Measurements from ENCODE around the gene GDNF.
A peak's percentile ranks its signal among the peaks of the same experiment; 100 is the strongest.

GDNF gene

DNA sequence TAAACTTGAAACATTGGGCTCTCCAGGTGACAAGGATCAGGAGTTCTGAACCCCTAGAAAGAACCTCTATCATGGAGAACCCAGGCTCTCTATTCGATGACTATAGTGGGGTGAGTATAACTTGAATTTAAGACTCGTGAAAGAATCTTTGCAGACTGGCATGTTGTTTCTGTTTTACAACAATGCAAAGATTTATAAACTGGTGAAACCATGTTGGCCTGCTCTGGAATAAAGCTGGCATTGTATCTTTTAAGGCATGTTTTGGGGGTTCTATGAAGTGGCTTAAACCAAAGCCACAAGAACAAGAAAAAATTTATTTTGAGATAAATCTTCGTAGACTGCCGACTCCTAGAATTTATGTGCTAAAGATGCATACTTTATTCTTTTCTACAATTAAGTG, 9.8 kb upstream of the GDNF start:
- Histone ChIP-seq H2BK12ac (ENCODE audit: low read length) (no peak overlapping the region), H2BK5ac (ENCODE audit: low read length) (no peak overlapping the region), H3K4me3 (ENCODE audit: low read length in 2 of 2) (no peak overlapping the region), H2AK5ac (ENCODE audit: low read depth, low read length) (no peak overlapping the region), H2BK120ac (ENCODE audit: low read depth, low read length) (no peak overlapping the region), H3K27me3 (ENCODE audit: control insufficient read depth in 3 of 3, insufficient read depth in 3 of 3, low read depth in 1 of 3, low read length in 3 of 3) (peaks cover 0 to 4% (median 0%) of the 10 kb centered on the region in 3 experiments), H3K18ac (ENCODE audit: low read length) (no peak overlapping the region), H2AFZ (ENCODE audit: low read length) (no peak overlapping the region), H3K23ac (ENCODE audit: low read depth, low read length, poor library complexity) (no peak overlapping the region), H3K14ac (ENCODE audit: low read length) (no peak overlapping the region), H4K91ac (ENCODE audit: low read depth, low read length, poor library complexity) (no peak overlapping the region), H3K9ac (ENCODE audit: low read depth, low read length, poor library complexity) (no peak overlapping the region), H3K79me1 (ENCODE audit: low read depth, low read length) (peaks cover 2% of the 10 kb centered on the region), H3K27ac (replicated peaks; ENCODE audit: low read length) (no peak overlapping the region), H4K8ac (ENCODE audit: low read depth, low read length) (no peak overlapping the region), H3K4me2 (ENCODE audit: insufficient read depth, low read length, poor library complexity, severe bottlenecking) (no peak overlapping the region), H3K4me1 (ENCODE audit: control insufficient read depth in 2 of 2, insufficient read depth in 1 of 2, low read depth in 1 of 2, low read length in 2 of 2) (peaks cover 0 to 4% of the 10 kb centered on the region in 2 donors), H3K4ac (ENCODE audit: low read length) (no peak overlapping the region), H3K9me3 (replicated peaks in 1 of 2; ENCODE audit: control insufficient read depth in 2 of 2, insufficient read depth in 1 of 2, low read depth in 1 of 2, low read length in 2 of 2) (peaks cover 0 to 2% of the 10 kb centered on the region in 2 donors), H3K36me3 (replicated peaks in 1 of 2; ENCODE audit: control insufficient read depth in 2 of 2, insufficient read depth in 2 of 2, low read length in 2 of 2) (no peaks in the 10 kb centered on the region), H2BK15ac (ENCODE audit: low read length) (no peak overlapping the region)
- WGBS, 2 donors (ENCODE audit: extremely low coverage in 2 of 2, insufficient read length in 2 of 2, insufficient replicate concordance in 1 of 2): no CpG with 5 or more reads among the region's 4 CpGs
- no peak for DNase-seq (ENCODE audit: low spot score)

DNA sequence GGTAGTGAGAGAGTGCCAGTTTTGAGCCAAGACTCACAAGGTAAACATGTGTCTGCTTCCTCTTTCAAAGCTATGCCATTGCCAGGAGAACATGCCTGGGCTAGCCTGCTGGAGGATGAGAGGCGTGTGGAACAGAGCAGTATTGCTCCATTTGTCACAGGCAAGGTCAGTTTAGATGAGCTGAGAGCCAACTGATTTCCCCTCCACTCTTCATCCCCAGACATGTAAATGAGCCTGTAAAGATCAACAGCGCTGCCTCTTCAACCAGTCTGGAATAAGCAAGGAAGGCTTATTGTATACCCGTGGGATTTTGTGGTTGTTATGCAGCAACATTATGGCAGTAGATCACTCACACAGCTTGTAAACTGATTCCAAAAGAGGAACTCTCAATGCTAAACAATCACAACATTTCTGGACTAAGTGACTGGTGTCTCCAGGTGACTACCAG, 8.2 kb upstream of the GDNF start:
- Histone ChIP-seq H2AK5ac (ENCODE audit: low read depth, low read length) (no peak overlapping the region), H4K8ac (ENCODE audit: low read depth, low read length) (no peak overlapping the region), H3K27ac (replicated peaks; ENCODE audit: low read length) (no peak overlapping the region), H3K4me2 (ENCODE audit: insufficient read depth, low read length, poor library complexity, severe bottlenecking) (no peak overlapping the region), H3K4me1 (ENCODE audit: control insufficient read depth in 2 of 2, insufficient read depth in 1 of 2, low read depth in 1 of 2, low read length in 2 of 2) (peaks cover 2 to 4% of the 10 kb centered on the region in 2 donors), H2BK120ac (ENCODE audit: low read depth, low read length) (no peak overlapping the region), H2BK5ac (ENCODE audit: low read length) (no peak overlapping the region), H3K9me3 (replicated peaks in 1 of 2; ENCODE audit: control insufficient read depth in 2 of 2, insufficient read depth in 1 of 2, low read depth in 1 of 2, low read length in 2 of 2) (no peaks in the 10 kb centered on the region), H2BK12ac (ENCODE audit: low read length) (no peak overlapping the region), H3K4ac (ENCODE audit: low read length) (no peak overlapping the region), H3K9ac (ENCODE audit: low read depth, low read length, poor library complexity) (no peak overlapping the region), H3K23ac (ENCODE audit: low read depth, low read length, poor library complexity) (no peak overlapping the region), H3K36me3 (replicated peaks in 1 of 2; ENCODE audit: control insufficient read depth in 2 of 2, insufficient read depth in 2 of 2, low read length in 2 of 2) (no peaks in the 10 kb centered on the region), H3K27me3 (ENCODE audit: control insufficient read depth in 3 of 3, insufficient read depth in 3 of 3, low read depth in 1 of 3, low read length in 3 of 3) (peaks cover 0 to 11% (median 0%) of the 10 kb centered on the region in 3 experiments), H2AFZ (ENCODE audit: low read length) (peak overlapping the region; percentile 48), H3K79me1 (ENCODE audit: low read depth, low read length) (peaks cover 2% of the 10 kb centered on the region), H4K91ac (ENCODE audit: low read depth, low read length, poor library complexity) (no peak overlapping the region), H2BK15ac (ENCODE audit: low read length) (no peak overlapping the region), H3K4me3 (ENCODE audit: low read length in 2 of 2) (no peak overlapping the region), H3K14ac (ENCODE audit: low read length) (no peak overlapping the region), H3K18ac (ENCODE audit: low read length) (no peak overlapping the region)
- WGBS, 2 donors (ENCODE audit: extremely low coverage in 2 of 2, insufficient read length in 2 of 2, insufficient replicate concordance in 1 of 2): no CpG with 5 or more reads among the region's 3 CpGs
- DNase-seq (ENCODE audit: low spot score): no peak

DNA sequence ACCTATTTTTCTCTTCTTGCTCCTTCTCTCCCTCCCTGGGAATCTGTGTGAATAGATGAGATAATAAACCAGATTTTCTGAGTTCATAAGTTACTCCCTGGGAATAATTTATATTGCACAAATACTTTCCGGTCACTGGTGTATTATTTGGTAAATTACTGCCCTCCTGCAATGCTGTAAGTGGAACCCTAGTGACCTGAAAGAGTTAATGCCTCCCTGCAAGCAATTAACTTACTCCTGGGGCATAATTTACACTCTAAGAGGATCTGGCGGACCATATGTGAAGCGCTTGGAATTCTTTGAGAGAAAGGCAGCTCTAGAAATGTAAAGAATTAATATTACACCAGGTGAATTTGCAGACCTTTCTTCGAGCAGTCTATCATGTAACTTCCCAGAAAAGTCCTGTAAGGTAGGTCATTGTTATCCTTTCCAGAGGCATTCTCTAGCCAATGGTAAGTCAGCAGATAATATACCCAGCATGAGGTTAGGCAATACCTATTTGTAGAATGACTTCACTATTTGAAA, 7.0 kb upstream of the GDNF start:
- H3K36me3 ChIP-seq (replicated peaks in 1 of 2; ENCODE audit: control insufficient read depth in 2 of 2, insufficient read depth in 2 of 2, low read length in 2 of 2): no peaks in the 10 kb centered on the region
- H4K91ac ChIP-seq (ENCODE audit: low read depth, low read length, poor library complexity): no peak overlapping the region
- H2BK120ac ChIP-seq (ENCODE audit: low read depth, low read length): no peak overlapping the region
- no peak overlapping the region for H2BK12ac ChIP-seq (ENCODE audit: low read length)
- H3K18ac ChIP-seq (ENCODE audit: low read length): no peak overlapping the region
- no peak overlapping the region for H2BK5ac ChIP-seq (ENCODE audit: low read length)
- H2BK15ac ChIP-seq (ENCODE audit: low read length): no peak overlapping the region
- H3K14ac ChIP-seq (ENCODE audit: low read length): no peak overlapping the region
- H2AFZ ChIP-seq (ENCODE audit: low read length): no peak overlapping the region
- WGBS, 2 donors (ENCODE audit: extremely low coverage in 2 of 2, insufficient read length in 2 of 2, insufficient replicate concordance in 1 of 2): no CpG with 5 or more reads among the region's 4 CpGs
- no peak overlapping the region for H3K4me2 ChIP-seq (ENCODE audit: insufficient read depth, low read length, poor library complexity, severe bottlenecking)
- H3K27me3 ChIP-seq (ENCODE audit: control insufficient read depth in 3 of 3, insufficient read depth in 3 of 3, low read depth in 1 of 3, low read length in 3 of 3): peaks cover 0 to 22% (median 3%) of the 10 kb centered on the region in 3 experiments
- no peak overlapping the region for H3K27ac ChIP-seq (replicated peaks; ENCODE audit: low read length)
- H3K4me3 ChIP-seq (ENCODE audit: low read length in 2 of 2): no peak overlapping the region
- H3K79me1 ChIP-seq (ENCODE audit: low read depth, low read length): no peaks in the 10 kb centered on the region
- no peak overlapping the region for H2AK5ac ChIP-seq (ENCODE audit: low read depth, low read length)
- H4K8ac ChIP-seq (ENCODE audit: low read depth, low read length): no peak overlapping the region
- H3K9me3 ChIP-seq (replicated peaks in 1 of 2; ENCODE audit: control insufficient read depth in 2 of 2, insufficient read depth in 1 of 2, low read depth in 1 of 2, low read length in 2 of 2): no peaks in the 10 kb centered on the region
- no peak overlapping the region for H3K4ac ChIP-seq (ENCODE audit: low read length)
- no peak overlapping the region for H3K9ac ChIP-seq (ENCODE audit: low read depth, low read length, poor library complexity)
- no peak for DNase-seq (ENCODE audit: low spot score)
- no peak overlapping the region for H3K23ac ChIP-seq (ENCODE audit: low read depth, low read length, poor library complexity)
- H3K4me1 ChIP-seq (ENCODE audit: control insufficient read depth in 2 of 2, insufficient read depth in 1 of 2, low read depth in 1 of 2, low read length in 2 of 2): peaks cover 2 to 4% of the 10 kb centered on the region in 2 donors

DNA sequence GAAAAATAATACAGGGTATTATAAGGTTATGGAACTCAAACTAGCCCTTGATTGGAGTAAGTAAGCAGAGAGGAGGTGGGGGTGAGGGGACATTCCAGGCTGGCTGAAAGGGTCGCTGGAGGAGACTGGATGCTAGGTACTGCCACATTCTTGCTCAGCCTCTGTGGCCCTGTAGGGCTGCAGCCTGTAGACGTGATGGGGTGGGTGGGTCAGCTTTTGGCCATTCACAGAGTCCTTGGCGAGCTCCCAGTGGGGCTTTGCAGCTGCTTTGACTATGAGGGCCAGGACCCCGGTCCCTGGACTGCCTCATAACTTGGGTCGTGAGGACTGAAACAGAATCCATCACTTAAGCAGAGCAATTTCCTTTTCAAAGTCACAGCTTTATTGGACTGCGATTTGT, 4.2 kb upstream of the GDNF start:
- Histone ChIP-seq H4K91ac (ENCODE audit: low read depth, low read length, poor library complexity) (no peak overlapping the region), H3K4me2 (ENCODE audit: insufficient read depth, low read length, poor library complexity, severe bottlenecking) (no peak overlapping the region), H3K27ac (replicated peaks; ENCODE audit: low read length) (no peak overlapping the region), H2BK120ac (ENCODE audit: low read depth, low read length) (no peak overlapping the region), H3K9me3 (replicated peaks in 1 of 2; ENCODE audit: control insufficient read depth in 2 of 2, insufficient read depth in 1 of 2, low read depth in 1 of 2, low read length in 2 of 2) (no peaks in the 10 kb centered on the region), H2AFZ (ENCODE audit: low read length) (no peak overlapping the region), H3K4me3 (ENCODE audit: low read length in 2 of 2) (no peak overlapping the region), H3K4me1 (ENCODE audit: control insufficient read depth in 2 of 2, insufficient read depth in 1 of 2, low read depth in 1 of 2, low read length in 2 of 2) (peaks cover 6 to 9% of the 10 kb centered on the region in 2 donors), H3K14ac (ENCODE audit: low read length) (peak overlapping the region; percentile 25), H3K9ac (ENCODE audit: low read depth, low read length, poor library complexity) (no peak overlapping the region), H3K18ac (ENCODE audit: low read length) (no peak overlapping the region), H2BK12ac (ENCODE audit: low read length) (no peak overlapping the region), H2BK15ac (ENCODE audit: low read length) (no peak overlapping the region), H3K23ac (ENCODE audit: low read depth, low read length, poor library complexity) (no peak overlapping the region), H2BK5ac (ENCODE audit: low read length) (no peak overlapping the region), H3K4ac (ENCODE audit: low read length) (no peak overlapping the region), H2AK5ac (ENCODE audit: low read depth, low read length) (peak overlapping the region; percentile 47), H3K27me3 (ENCODE audit: control insufficient read depth in 3 of 3, insufficient read depth in 3 of 3, low read depth in 1 of 3, low read length in 3 of 3) (peaks cover 10 to 46% (median 28%) of the 10 kb centered on the region in 3 experiments), H3K36me3 (replicated peaks in 1 of 2; ENCODE audit: control insufficient read depth in 2 of 2, insufficient read depth in 2 of 2, low read length in 2 of 2) (no peaks in the 10 kb centered on the region), H4K8ac (ENCODE audit: low read depth, low read length) (no peak overlapping the region), H3K79me1 (ENCODE audit: low read depth, low read length) (no peaks in the 10 kb centered on the region)
- DNase-seq (ENCODE audit: low spot score): no peak
- WGBS, 2 donors (ENCODE audit: extremely low coverage in 2 of 2, insufficient read length in 2 of 2, insufficient replicate concordance in 1 of 2): no CpG with 5 or more reads among the region's 6 CpGs
